OCI-LY7 (cell line): ENCODE measurements around the gene HBE1.

Source experiments
- CTCF ChIP-seq: fragments of 200-600 bp; sonication (generic); conservative IDR thresholded peaks from 2 replicates; pipeline ENCODE4 v1.5.1; 2014; ENCODE audit warnings: mild to moderate bottlenecking, antibody characterized with exemption, low read length, moderate library complexity, mixed read lengths
- EZH2phosphoT487 ChIP-seq: fragments of 200-600 bp; sonication (generic); IDR thresholded peaks from 2 replicates; pipeline ENCODE4 v1.6.1; 2018; ENCODE audit warnings: low read depth, borderline replicate concordance, mild to moderate bottlenecking, mixed run types, antibody characterized with exemption, low read length, moderate library complexity, mixed read lengths

- TF ChIP-seq CTCF (no peak), EZH2phosphoT487 (no peak)
Observed at GRCh38 chr11:5293028-5293427, 23.3 kb upstream of the HBE1 start.
